HG02885 (cell line): Measurements from ENCODE around the gene CAMSAP1.
"Not testable (repeated sequence)": the region's sequence is repeated elsewhere in the genome, so short reads cannot be mapped to it uniquely, and the experiment has no call there.

ENCODE experiments used
- ATAC-seq: cut with Tn5 transposase; IDR thresholded peaks from one replicate; pipeline ENCODE4 v1.9.1; 2021; ENCODE audit warnings: mild to moderate bottlenecking; ENCODE audit not compliant: unreplicated experiment, poor library complexity

Gene CAMSAP1

DNA sequence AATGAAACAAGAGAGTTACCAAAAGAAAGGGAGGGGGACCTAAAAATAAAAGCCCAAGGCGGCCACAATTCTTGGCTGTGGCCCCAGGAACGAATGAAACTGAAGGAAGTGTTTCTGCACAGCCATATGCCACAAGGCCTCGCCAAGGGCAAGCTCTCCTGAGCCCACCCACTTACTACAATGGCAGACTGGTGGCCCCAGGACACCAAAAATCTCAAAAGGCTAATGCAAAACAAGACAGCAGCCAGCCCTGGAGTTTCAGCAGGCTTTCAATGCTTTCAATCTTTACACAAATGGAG is 4.0 kb downstream of the CAMSAP1 start:
- no peak for ATAC-seq

DNA sequence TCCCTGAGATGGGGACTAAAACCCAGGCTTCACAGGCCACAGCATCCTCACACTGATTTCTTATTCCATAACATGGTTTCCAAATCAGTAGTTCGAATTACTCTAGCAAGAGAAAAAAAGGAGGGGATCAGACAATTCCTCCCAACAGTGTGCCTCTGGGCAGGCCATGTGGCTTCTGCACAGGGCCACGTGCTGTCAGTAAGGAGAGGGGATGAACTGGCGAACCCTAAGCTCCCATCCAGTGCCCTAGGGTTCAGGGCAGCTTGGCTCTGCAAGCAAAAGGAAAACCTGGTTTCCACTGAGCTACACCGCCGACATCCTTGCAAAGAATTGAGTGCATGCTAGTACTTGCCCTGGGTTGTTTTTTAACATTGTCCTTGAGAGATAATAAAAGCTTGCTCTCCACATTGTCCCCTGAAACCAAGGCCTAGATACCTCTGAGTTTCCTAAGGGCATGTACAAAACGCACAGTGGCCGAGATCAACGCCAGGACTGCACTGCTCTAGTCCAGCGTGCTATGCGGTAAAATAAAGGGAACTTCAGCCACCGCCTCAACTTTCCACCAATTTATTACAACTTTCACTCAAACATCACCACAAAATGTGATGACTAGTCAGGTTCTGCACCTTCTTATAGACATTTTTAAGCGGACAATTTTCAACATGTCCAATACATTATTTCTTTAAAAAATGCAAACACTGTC is 4.5 kb downstream of the CAMSAP1 start:
- no peak for ATAC-seq

DNA sequence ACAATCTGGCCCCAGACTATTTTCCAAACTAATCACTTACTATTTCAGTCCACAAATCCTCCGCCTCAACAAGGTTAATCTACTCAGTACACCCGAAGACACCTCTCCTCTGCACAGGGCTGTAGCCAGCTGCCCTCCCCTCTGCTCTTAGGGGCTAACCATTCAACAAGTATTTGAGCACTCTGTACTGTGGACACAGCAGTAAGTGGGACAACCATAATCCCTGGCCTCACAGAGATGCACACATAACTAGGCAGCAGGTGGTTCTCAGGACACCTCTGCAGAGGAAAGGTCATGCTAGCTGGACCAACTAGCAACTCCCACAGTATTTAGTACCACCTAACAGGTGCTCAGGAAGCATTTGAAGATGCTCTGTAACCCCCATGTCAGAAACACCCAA is 5.5 kb downstream of the CAMSAP1 start:
- ATAC-seq, result no peak

DNA sequence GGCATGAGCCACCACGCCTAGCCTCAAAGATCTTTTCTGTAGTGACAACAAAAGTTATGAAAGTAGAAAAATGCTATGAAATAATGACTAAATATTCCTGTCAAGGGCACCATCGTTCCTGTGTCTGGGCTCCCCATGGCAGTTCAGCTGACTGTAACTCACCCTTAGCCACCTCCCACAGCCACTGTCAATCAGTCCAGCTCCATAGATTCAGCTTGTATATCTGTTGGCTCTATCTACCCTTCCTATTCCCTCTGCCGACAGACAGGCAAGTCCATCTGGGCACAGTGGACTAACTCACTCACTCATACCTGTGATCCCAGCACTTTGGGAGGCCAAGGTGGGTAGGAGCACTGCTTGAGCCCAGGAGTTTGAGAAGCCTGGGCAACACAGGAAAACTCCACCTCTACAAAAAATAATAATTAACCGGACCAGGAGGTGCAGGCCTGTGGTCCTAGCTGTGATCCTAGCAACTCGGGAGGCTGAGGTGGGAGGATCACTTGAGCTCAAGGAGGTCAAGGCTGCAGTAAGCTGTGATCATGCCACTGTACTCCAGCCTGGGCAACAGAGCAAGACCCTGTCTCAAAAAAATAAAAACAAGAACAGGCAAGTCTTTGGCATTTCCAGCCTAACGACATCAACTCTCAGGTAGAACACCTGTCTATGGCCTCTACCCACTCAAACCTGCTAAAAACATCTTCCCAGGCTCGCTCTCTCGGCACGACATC is 6.2 kb downstream of the CAMSAP1 start:
- ATAC-seq, result no peak

DNA sequence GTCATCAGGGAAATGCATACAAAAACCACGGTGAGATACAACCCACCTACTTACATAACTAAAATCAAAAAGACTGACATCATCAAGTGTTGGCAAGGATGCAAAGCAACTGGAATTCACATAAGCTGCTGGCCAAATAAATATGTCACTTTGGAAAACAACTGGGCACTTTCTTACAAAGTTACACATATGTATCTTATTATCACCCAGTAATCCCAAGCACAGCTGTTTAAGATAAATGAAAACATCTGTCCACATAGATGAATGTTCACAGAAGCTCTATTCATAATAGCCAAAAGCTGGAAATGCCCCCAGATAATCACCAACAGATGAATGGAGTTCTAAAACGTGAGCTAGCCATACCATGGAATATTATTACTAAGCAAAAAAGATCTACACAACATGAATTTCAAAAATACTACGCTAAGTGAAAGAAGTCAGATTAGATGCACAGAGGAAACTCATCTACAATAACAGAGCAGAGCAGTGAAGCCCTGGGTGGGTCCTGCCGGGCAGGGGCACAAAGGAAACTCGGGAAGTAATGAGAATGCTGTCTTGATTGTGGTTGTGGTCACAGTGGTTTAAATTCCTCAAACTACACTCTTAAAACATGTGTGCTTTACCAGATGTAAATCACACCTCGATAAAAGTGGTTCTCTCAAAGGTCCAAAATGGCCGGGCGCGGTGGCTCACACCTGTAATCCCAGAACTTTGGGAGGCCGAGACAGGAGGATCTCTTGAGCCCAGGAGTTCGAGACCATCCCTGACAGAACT is 8.5 kb downstream of the CAMSAP1 start:
- no peak for ATAC-seq

DNA sequence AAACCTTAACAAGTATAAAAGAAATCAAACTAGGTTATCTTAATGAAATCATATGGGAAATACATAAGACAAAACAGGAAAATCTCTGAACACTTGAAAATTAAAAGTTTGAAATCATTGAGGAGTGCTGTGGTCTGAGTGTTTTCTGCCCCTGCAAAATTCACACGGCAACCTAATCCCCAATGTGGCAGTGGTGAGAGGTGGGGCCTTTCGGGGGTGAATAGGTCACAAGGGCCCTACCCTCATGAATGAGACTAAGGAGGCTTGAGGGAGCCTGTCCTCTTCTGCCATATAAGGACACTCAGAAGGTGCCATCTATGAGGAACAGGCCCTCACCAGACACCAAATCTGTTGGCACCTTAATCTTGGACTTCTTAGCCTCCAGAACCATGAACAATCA is 10.7 kb downstream of the CAMSAP1 start:
- no peak for ATAC-seq

DNA sequence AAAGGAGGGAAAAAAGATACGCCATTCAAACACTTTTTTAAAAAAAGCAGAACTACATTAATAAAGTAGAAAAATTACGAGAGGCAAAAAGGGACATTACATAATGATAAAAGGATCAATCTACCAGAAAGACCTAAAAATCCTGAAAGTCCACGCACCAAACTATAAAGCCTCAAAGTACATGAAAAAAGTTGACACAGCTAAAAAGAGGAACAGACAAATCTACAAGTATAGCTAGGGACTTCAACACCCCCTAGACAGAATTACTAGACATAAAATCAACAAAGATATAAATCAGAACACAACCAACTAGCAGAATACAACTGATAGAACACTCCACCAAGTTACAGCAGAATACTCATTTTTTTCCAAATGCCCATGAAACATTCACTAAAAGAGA is 11.1 kb downstream of the CAMSAP1 start:
- ATAC-seq, result no peak

DNA sequence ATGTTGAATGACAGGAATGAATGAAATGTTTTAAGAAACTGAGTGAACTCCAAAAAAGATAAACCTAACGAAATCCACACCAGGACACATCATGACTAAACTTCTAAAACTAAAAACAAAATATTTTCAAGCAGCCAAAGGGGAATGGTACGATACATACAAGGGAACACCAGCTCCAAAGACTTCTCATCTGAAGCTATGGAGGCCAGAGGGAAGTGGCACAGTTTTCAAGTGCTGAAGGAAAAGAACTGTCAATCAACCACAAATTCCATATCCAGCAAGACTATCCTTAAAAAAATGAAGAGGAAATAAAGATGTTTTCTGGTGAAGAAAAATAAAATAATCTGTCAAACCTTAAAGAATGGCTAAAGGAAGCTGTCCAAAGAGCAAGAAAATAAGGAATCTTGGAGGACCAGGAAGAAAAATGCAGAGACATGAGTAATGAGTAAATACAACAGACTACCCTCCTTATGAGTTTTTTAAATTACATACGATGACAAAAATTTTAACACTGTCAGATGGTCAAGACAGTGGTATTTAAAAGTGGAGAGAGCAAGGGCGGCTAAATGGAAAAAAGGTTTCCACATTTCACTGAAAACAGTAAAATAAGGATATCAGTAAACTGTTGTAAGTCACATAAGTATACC is 12.0 kb downstream of the CAMSAP1 start:
- ATAC-seq, result no peak

DNA sequence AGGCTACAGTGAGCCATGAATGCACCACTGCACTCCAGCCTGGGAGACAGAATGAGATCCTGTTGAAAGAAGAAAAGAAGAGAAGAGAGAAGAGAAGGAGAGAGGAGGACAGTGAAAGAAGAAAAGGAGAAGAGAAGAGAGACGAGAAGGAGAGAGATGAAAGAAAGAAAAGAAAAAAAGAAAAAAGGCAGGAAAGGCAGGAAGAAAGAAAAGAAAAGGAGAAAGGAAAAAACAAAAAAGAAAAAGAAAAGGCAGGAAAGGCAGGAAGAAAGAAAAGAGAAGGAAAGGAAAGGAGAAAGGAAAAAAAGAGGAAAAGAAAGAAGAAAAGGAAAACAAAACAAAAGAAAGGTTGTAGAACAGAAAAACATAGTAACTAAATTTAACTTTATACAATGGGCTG is 14.2 kb downstream of the CAMSAP1 start:
- no peak for ATAC-seq

DNA sequence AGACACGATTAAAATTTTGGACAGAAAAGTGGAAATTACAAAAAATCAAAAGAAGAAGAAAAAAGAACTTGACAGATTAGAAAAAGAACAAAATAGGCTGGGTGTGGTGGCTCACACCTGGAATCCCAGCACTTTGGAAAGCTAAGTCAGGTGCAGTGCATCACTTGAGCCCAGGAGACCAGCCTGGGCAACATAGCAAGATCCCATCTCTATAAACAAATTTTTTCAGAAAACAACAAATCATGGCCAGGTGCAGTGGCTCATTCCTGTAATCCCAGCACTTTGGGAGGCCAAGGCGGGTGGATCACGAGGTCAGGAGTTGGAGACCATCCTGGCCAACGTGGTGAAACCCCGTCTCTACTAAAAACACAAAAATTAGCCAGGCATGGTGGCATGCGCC is 15.0 kb downstream of the CAMSAP1 start:
- ATAC-seq, result not testable (repeated sequence)

DNA sequence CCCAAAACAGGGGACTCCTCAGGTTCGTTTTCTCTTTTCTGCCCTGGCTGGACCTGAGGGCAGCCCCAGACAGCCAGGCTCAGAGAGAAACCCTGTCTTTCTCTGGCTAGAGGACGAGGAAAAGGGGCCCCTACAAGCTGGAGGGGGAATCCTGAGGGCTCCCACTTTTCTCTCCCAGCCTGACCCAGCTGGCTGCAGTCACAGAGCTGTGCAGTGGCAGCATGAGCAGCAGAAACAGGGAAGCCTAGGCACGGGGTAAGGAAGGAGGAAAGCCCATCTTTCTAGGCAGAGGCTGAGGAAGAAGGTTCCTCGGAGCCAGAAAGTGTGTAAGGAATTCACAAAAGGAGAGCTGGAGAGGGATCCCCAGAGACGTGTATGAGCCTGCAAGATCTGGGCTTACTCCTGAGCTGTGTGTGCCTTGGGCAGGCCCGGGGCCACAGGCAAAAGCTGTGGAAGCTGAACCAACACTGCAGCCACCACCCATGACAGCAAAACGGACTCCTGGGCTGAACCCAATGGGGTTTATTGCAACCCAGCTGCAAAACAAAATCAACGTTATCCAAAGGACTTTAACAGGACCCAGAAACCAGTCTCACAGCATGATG is 16.2 kb downstream of the CAMSAP1 start:
- no peak for ATAC-seq

DNA sequence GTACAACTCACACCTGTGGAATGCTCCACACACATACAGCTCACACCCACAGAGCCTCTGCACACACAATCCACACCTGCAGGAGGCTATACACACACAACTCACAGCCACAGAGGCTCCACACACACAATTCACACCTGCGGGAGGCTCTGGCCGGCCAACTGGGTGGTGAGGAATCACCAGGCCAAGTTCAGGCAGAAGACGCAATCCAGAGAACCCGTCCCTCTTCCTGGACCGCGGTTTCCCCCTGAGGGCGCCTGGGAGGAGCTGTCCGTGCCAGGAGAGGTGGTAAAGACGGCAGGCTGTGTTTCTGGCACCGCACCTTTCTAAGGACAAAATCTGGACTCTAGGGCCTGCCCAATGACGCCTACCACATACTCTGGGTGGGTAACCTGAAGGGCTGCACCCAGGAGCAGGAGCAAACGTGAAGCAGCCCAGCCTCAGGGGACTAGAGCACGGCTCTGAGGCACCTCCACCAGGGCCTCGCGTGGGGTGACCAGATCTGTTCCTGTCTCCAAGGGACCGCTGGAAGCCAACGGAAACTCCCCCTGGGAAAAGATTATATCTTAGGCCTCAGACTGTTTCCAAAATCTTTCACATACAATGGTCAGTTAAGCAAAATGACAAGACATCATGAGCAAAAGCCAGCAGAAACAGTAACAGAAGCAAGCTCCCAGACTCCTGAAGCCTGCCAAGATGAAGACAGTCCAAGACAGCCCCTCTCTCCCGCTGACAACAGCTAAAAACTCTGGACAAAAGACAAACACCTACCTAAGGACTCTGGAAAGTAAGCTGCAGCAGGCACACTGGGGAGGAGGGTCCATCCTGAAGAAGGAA is 16.9 kb downstream of the CAMSAP1 start:
- no peak for ATAC-seq

DNA sequence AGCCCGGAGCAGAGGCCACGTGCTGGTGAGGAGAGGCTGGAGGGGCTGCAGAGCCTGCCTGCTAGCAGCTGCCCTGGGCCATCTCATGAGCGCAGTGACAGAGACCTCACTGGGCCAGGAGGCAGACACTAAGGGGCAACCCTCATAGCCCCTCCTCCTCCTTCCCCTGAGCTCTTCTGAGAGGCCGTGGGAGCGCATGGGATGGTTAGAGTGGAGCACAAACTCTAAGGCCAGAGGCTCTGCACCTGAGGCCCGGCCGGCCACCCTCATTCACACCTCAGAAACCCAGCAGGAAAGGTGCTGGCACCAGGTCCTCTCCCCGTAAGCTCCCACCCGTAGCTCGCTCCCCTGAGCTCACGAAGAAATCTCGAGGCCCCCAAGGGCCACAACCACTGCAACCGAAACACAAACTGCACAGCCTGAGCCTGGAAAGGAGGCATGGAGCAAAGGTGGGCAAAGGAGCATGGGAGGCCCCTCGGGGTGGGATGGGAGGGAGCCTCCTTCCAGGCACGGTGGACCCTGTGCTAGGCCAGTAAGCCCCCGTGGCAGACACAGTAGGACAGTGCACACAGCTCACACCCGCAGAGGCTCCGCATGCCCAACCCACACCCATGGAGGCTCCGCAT is 17.7 kb downstream of the CAMSAP1 start:
- ATAC-seq, result no peak

DNA sequence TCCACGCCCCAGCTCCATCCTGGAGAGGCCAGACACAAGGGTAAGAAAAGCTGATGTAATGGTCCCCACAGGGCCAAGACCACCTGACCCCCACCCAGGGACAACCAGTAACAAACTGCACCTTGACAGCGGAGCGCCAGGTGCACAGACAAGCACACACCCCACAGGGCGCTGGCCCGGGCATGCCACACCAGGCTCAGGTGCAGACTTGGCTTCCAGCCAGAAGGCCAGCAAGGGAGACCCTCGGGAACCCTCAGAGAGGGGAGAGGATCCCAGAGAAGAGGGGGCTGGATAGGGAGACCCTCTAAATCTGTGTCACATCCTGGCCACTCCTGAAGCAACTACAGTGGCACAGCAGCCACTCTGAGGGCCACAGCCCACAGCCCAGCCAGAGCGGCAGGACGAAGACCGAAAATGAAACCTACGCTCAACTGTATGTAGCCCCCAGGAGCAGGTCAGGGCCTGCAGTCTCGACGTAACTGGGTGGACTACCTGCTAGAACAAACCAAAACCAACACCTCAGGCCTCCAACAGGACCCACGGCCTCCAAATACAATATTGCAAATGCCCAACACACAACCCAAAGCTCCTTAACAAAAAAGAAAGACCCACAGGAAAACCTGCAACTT is 18.5 kb downstream of the CAMSAP1 start:
- ATAC-seq, result no peak

DNA sequence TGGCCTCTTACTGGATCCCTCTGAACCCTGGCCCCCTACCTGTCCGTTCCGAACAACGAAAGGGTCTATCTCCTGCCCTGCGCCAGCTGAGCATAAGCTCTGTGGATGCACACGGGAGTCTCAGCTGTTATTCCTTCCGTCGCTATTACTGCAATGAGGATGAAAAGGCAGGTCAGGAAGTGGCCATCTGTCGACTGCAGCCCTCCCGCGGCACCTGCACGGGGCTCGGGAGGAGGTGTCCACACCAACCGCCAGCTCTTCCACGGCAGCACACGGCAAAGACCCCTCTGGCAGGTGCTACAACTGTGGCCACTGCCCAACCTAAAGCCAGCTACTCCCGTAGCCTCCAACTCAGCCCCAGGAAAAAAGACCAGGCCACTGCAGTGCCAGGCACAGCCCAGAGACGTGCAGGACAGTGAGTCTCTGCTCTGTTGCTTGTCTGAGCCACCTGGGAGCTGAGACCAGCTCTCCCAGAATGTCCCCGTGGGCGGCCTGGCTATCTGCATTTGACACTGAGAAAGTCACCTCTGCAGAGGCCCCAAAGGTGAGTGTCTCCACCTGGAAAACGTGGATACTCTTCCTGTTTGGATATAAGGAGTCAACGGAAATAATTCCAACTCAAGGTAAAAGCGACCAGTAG is 19.1 kb downstream of the CAMSAP1 start:
- no peak for ATAC-seq

DNA sequence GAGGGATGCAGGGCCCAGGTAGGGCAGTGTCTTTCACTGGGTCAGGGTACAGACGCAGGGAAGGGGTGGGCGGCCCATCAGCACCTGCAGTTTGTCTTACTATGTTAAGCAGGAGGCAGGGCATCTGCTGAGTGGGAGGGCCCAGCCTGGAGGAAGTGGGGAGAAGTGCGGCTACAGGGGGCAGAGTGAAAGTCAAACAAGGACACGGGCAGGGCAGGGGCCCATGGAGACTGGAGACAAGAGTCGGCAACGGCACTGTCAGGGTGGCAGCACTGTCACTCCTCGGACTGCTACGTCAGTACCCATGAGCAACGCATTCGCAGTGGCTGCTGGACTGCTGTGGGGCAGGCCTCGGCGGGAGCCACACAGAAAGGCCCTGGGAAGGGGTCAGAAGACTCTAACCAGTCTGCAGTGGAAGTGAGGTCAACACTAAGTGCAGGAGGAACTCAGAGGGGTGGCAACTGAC is 19.7 kb downstream of the CAMSAP1 start:
- ATAC-seq, result no peak

DNA sequence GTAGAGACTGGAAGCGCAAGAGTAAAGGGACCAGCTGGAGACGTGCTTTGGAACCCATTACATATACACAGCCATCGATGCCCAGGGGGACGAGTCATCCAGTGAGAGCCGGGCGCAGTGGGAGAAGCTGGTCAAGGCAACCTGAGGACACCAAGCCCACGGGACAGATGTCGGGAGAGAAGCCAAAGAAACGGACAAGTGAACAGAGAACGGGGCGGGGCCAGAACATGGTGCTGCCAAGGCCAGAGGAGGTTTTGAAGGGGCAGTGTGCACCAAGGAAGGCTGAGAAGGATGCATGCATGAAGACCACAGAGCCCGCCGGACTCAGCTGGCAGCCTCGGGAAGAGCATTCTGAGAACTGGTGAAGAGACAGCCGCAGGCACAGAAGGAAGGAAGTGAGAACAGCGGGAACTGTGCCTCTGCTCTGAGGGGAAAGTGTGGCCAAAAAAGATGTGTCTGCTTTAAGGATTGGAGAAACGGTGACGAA is 20.3 kb downstream of the CAMSAP1 start:
- ATAC-seq, result no peak
